GM19035 (cell line): ENCODE results near the gene BPIFB3.
"Not testable (repeated sequence)": the region's sequence is repeated elsewhere in the genome, so short reads cannot be mapped to it uniquely, and the experiment has no call there.

ENCODE experiments used
- ATAC-seq: cut with Tn5 transposase; IDR thresholded peaks from one replicate; pipeline ENCODE4 v1.9.1; 2021; ENCODE audit not compliant: unreplicated experiment

The BPIFB3 gene

DNA sequence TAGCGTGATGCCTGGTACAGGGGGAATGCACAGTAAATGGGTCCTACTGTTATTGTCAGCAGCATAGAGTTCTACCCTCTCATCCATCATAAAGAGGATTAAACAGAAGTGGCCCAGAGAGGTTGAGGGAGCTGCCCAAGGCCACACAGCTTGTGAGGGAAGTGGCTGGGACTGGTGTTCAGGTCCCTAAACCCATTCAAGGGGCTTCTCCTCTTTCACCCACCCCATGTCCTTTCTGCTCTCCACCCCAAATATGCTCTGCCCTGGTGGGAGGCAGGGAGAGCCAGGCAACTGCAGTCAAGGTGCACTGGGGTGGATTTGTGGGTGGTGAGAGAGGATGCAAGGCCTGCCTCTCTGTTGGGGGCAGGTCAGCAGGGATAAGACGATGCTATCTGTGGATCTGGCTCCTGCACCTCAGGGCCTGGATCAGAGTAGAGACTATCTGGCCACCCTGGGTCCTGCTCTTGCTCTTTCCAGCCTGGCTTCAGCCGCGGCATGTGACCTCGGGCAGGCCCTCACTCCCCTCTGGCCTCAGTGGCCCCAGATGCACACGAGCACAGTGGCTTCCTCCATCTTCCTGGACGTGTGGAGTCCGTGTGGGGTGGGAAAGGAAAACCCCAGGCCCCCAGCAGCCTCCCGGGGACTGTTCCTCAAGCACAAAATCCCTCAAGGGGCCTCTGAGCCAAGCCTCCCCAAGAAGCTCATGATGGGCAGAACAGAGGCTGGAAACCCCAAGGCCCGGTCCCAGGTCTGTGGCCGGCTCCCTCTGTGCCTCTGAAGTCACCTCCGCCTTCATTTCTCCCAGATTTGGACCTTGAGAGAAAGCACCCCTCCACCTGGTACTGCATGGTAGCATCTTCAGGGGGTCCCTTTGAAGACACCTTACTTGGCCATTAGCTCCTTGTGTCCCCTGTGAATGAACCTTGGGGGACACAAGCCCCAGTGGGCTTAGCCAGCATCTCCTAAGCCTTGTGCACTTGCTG, 25.6 kb upstream of the BPIFB3 start:
- no peak for ATAC-seq

DNA sequence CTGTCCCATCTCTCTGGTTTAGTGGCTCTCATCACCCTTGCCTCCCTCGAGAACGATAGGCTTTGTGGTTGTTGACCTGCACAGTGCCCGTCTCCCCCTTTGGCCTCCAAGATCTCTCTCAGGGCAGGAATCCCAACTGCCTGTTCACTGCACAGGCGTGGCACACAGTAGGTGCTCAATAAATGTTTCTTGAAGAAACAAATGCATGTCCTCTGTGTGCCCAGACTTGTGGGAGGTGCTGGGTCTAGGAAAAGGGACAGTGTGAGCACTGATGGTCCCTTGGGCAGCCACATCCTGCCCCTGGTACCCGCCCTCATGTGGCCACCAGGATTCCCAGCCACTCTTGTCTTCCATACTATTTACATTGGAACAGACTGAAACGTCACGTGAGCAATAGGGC, 24.8 kb upstream of the BPIFB3 start:
- ATAC-seq = no peak

DNA sequence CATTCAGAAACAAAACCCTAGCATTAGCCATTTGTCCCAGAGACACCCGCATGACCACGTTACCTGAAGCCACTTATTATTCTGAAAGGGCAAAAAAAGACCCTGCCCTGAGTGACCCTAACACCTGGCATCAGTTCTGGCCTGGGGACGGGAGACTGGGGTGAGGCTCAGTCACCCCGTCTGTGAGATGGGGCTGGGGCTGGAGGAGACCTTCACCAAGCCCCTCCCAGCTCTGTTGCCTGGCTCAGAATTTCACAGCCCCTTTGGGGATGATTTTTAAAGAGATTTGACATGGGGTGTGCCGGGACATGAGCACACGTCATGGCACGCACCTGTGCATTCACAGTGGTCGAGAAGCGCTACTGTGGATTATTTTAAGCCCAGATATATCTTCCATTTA, 23.6 kb upstream of the BPIFB3 start:
- ATAC-seq = no peak

GRCh38 chr20:33030569-33030968, 23.1 kb upstream of the BPIFB3 start:
- no peak for ATAC-seq

DNA sequence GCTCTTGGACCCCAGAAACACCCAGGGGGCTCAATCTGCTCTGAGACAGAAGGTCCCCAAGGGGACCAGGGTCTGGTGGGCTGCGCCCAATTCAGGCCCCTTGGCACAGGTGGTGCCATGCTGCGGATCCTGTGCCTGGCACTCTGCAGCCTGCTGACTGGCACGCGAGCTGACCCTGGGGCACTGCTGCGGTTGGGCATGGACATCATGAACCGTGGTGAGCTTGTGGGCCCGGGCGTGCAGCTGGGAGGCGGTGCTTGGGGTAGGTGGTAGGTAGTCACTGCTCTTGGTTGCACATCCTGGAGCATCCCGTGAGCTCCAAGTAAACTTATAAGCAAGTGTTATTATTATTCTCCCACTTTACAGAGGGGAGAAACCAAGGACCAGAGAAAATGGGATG, 22.2 kb upstream of the BPIFB3 start, which contains the start of gene BPIFB6:
BPIFB6 (plus strand) TSS at position 118 of the 400 bp plus-strand sequence; CDS start at position 118, 0 bp downstream.
- ATAC-seq = no peak

DNA sequence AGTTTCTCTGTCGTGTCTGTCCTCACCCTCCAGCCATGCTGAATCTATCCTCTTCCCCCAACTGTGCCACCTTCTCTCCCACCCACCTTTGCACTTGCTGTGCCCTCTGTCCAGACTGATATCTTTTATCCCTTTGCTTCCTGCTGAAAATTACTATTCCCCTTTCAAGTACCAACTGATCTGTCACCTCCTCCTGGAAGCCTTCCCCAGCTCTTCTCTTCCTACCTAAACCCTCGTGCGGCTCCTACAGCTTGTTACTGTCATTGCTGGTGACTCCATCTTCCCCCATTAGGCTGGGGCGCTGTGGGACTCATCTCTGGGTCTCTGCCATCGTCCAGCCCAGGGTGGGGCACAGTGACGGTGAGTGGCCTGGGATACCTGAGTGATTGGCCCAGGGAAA, 21.1 kb upstream of the BPIFB3 start:
- ATAC-seq = no peak

DNA sequence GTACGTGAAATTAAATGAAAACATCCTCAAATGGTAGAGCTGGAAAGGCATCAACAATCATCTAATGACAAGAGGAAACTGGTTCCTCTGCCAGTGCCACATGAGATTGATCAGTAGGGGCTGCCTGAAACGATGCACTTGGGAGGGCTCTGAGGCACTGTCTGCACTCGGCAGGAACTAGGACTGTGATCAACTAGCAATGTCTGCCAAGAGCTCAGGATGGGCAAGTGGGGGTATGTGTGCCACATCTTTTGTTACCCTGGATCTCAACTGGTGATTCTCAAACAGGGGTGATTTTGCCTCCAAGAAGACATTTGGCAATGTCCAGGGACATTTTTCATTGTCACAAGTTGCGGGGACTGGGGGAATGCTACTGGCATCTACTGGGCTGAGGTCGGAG, 20.3 kb upstream of the BPIFB3 start:
- no peak for ATAC-seq

DNA sequence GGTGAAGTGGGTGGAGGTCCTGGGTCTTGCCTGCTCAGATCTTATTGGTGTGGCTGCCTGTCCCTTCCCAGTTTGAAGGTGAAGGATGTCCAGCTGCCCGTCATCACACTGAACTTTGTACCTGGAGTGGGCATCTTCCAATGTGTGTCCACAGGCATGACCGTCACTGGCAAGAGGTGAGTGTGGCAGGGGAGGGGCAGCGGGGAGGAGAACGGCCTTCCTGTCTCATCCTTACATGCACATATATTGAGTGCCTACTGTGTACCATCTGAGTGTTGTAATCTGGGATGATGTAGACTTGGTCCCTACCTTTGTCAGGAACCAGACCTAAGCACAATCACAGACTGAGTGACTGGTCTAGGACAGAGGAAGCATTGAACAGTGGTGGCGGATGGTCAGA, 19.6 kb upstream of the BPIFB3 start:
- ATAC-seq = no peak

DNA sequence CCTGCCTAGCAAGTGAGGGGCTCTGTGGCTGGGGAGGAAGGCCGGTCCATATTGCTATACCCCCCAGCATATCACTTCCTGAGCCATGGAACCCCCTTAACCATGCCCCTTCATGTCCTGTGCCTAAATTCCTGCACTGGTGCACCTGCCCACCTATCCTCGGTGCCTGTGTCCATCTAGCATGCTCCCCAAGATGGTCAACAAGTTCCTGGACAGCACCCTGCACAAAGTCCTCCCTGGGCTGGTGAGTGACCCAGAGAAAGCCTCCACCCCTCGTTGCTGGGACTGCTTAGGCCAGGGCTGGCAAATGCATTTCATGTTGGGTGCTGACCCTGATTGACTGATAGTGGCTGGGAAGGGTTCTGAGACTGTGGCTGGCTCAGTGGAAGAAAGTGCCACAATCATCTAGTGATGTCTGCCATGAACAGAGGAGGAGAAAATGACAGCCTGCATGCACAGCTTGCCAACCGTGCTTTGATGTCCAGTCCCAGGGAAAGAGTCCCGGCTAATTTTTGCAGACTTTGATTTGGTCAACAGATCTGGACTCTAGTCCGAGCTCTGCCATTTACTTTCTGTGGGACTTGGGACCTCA, 18.7 kb upstream of the BPIFB3 start:
- ATAC-seq = no peak

- ATAC-seq = no peak
Measured at GRCh38 chr20:33037456-33037855, 16.2 kb upstream of the BPIFB3 start.

GRCh38 chr20:33038243-33038642, 15.5 kb upstream of the BPIFB3 start:
- no peak for ATAC-seq

- no peak for ATAC-seq
Measured at GRCh38 chr20:33042430-33042829, 11.3 kb upstream of the BPIFB3 start.

DNA sequence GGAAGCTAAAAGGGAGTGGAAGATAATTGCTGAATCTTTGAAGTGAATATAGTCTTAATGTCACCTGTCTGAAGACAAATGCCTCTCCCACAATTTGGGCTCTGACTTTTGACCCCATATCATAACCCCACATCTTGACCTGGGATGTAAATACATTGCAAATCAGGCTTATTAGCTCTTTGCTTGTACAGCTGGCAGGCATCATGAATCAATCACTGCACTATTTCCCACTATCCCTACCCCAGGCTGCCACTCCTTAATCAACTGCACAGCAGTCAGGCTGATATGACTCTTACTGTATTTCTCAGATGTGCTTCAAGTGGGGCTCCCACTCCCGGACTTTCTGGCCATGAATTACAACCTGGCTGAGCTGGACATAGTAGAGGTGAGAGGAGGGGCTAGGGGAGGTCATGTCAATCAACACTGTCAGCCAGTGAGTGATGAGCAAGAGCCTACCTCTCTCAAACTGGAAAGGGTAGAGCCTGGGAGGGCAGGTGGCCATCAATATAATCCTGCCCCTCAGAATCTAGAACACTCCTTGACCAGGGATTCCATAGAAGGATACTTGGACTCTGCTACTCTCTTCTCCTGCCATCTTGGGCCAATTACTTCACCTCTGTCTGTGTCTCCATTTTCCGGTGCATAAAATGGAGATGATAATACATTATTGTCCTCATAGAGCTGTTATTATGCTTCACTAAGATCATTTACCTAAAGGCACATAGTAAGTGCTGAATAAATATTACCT, 10.5 kb upstream of the BPIFB3 start:
- no peak for ATAC-seq

- ATAC-seq = no peak
Measured at GRCh38 chr20:33043731-33044181, 9.9 kb upstream of the BPIFB3 start.

- not testable (repeated sequence) for ATAC-seq
Measured at GRCh38 chr20:33045129-33045721, 8.5 kb upstream of the BPIFB3 start.

DNA sequence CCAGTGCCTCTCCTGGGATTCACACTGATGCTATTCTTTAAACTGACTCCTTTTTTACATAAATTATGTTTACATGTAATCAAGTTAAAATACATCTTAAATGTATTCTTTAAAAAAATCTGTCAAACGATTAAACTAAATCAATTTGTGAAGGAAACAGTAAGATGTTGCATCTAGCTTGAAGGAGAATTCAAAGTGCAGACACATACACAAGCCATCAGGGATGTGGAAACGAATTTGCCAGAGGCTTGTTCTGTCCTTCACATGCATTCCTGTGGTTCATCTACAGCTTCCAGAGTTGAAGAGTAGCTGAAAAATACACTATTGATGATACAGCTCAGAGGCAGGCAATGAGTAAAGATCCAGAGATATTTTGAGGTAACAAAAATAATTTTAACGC, 7.3 kb upstream of the BPIFB3 start:
- no peak for ATAC-seq

- no peak for ATAC-seq
Measured at GRCh38 chr20:33051333-33051732, 2.4 kb upstream of the BPIFB3 start.

DNA sequence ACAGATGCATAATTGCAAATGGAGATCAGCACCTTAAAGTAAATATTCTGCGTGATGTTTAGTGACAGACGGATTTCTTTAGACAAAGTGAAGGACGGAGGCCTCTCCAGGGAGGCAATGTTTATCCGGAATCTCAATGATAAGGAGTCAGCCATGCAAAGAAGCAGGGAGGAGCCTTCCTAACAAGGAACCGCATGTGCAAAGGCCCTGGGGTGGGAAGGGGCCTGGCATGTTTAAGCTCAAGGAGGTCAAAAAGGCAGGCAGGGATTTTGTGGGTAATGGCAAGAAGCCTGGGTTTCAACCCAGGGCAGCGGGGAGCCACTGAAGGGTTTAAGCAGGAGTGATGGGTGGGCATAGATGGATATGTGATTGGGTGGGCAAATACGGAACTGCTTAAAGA, 678 bp downstream of the BPIFB3 start:
- no peak for ATAC-seq

GRCh38 chr20:33054791-33055190, 1.1 kb downstream of the BPIFB3 start:
- ATAC-seq = no peak

DNA sequence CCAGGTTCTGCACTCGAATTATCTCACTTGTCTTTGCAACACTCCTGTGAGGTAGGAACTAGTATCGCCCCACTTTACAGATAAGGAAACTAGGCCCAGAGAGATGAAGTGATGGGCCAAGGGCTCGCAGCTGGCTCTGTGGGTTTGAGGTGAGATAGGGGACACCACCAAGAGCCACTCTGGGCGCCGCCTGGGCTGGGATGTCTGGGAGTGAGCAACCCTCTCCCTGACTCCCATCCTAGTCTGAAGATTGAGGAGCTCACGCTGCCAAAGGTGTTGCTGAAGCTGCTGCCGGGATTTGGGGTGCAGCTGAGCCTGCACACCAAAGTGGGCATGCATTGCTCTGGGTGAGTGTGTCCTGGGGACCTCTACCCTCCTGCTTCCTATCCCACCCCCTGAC, 5.4 kb downstream of the BPIFB3 start:
- ATAC-seq = no peak

- ATAC-seq = no peak
Measured at GRCh38 chr20:33059741-33060390, 6.2 kb downstream of the BPIFB3 start.
